GM23338 (cell line): ENCODE measurements around the gene PLA2G6. TPM values are rescaled to one million over a fixed set of nuclear protein-coding genes. Genes with fewer than 3 reads are reported as not detected.
"Not testable (repeated sequence)": the region's sequence is repeated elsewhere in the genome, so short reads cannot be mapped to it uniquely, and the experiment has no call there.

Source experiments
- ATAC-seq: fragments of 200-7000 bp; cut with Tn5 transposase; 3 replicates; pipeline ENCODE4 v1.9.1; 2020
- DNase-seq: peaks from one replicate; pipeline ENCODE4 v3.0.0-alpha.2; 2015; ENCODE audit warnings: low spot score
- H2AFZ ChIP-seq: fragments of 200-600 bp; sonication (generic); 2 replicates; pipeline ENCODE4 v1.8.0; 2016; ENCODE audit warnings: antibody characterized with exemption, mild to moderate bottlenecking, moderate library complexity
- H3F3A ChIP-seq: fragments of 200-600 bp; sonication (generic); replicated peaks from 2 replicates; pipeline ENCODE4 v1.8.0; 2017; ENCODE audit warnings: antibody characterized with exemption, mixed run types, low read depth
- H3K27ac ChIP-seq: fragments of 200-600 bp; sonication (generic); 2 replicates; pipeline ENCODE4 v1.6.1; 2016; ENCODE audit warnings: low read depth
- H3K27me3 ChIP-seq: fragments of 200-600 bp; sonication (generic); 2 replicates; pipeline ENCODE4 v1.8.0; 2016; ENCODE audit warnings: mild to moderate bottlenecking, mixed run types, moderate library complexity; ENCODE audit not compliant: insufficient read depth
- H3K36me3 ChIP-seq: fragments of 200-600 bp; sonication (generic); 2 replicates; pipeline ENCODE4 v1.8.0; 2016; ENCODE audit warnings: mild to moderate bottlenecking; ENCODE audit not compliant: insufficient read depth
- H3K4me1 ChIP-seq: fragments of 200-600 bp; sonication (generic); 2 replicates; pipeline ENCODE4 v1.8.0; 2016; ENCODE audit warnings: mild to moderate bottlenecking, moderate library complexity; ENCODE audit not compliant: insufficient read depth
- H3K4me2 ChIP-seq: fragments of 200-600 bp; sonication (generic); 2 replicates; pipeline ENCODE4 v1.7.1; 2017; ENCODE audit warnings: mixed run types
- H3K4me3 ChIP-seq: fragments of 200-600 bp; sonication (generic); 2 replicates; pipeline ENCODE4 v1.6.1; 2016; ENCODE audit warnings: mixed run types
- H3K79me2 ChIP-seq: fragments of 200-600 bp; sonication (generic); replicated peaks from 2 replicates; pipeline ENCODE4 v1.8.0; 2017; ENCODE audit warnings: mild to moderate bottlenecking; ENCODE audit not compliant: insufficient read depth
- H3K9me2 ChIP-seq: fragments of 200-600 bp; sonication (generic); 2 replicates; pipeline ENCODE4 v1.8.0; 2017; ENCODE audit not compliant: insufficient read depth
- H4K20me1 ChIP-seq: fragments of 200-600 bp; sonication (generic); replicated peaks from 2 replicates; pipeline ENCODE4 v1.8.0; 2017; ENCODE audit warnings: mild to moderate bottlenecking; ENCODE audit not compliant: insufficient read depth
- H3K27ac Mint-ChIP-seq: 2 replicates; pipeline ENCODE4 v1.8.0; 2020; ENCODE audit warnings: inconsistent platforms, mild to moderate bottlenecking, moderate library complexity, mixed read lengths
- H3K27me3 Mint-ChIP-seq: 3 replicates; pipeline ENCODE4 v1.8.0; 2022; ENCODE audit warnings: low read depth, mild to moderate bottlenecking, moderate library complexity, mixed read lengths, inconsistent platforms; ENCODE audit not compliant: insufficient read depth, poor library complexity
- H3K36me3 Mint-ChIP-seq: 3 replicates; pipeline ENCODE4 v1.8.0; 2021; ENCODE audit warnings: low read depth, mild to moderate bottlenecking, inconsistent platforms, moderate library complexity, mixed read lengths
- H3K4me1 Mint-ChIP-seq: 3 replicates; pipeline ENCODE4 v1.8.0; 2020; ENCODE audit warnings: mild to moderate bottlenecking, inconsistent platforms, mixed read lengths
- H3K4me3 Mint-ChIP-seq: 3 replicates; pipeline ENCODE4 v1.8.0; 2021; ENCODE audit warnings: moderate library complexity, mild to moderate bottlenecking, inconsistent platforms, mixed read lengths
- H3K9me3 Mint-ChIP-seq: 3 replicates; pipeline ENCODE4 v1.8.0; 2020; ENCODE audit warnings: moderate library complexity, mild to moderate bottlenecking, inconsistent platforms, mixed read lengths
- CREB1 ChIP-seq: fragments of 250-450 bp; sonication (Bioruptor Pico); IDR thresholded peaks from 2 replicates; pipeline ENCODE4 v1.5.0; 2020; ENCODE audit warnings: low read depth, mild to moderate bottlenecking, moderate library complexity
- EZH2phosphoT487 ChIP-seq: fragments of 200-600 bp; sonication (generic); IDR thresholded peaks from one replicate; pipeline ENCODE4 v1.8.1; 2018; ENCODE audit warnings: antibody characterized with exemption; ENCODE audit not compliant: unreplicated experiment
- ZNF114 ChIP-seq: fragments of 250-450 bp; sonication (Bioruptor Pico); IDR thresholded peaks from 2 replicates; pipeline ENCODE4 v1.5.0; 2020; ENCODE audit warnings: mild to moderate bottlenecking, moderate library complexity
- polyA plus RNA-seq: library from polyadenylated mRNA; unstranded; fragments of >200 nt; fragmentation: Nextera tagmentation; extraction: Ambion mirVana; gene quantifications from 2 replicates; pipeline ENCODE4 v1.2.1, GENCODE V29; 2016
- total RNA-seq: library from RNA; depleted of rRNA; stranded (reverse); fragments of >200 nt; shearing (Covaris generic); gene quantifications from 2 replicates; pipeline ENCODE4 v1.2.3, GENCODE V29; 2014
- TF ChIP-seq, protein P1 (sequence below): fragments of 250-450 bp; sonication (Bioruptor Pico); IDR thresholded peaks from 2 replicates; pipeline ENCODE4 v1.5.0; 2020; ENCODE audit warnings: mild to moderate bottlenecking, moderate library complexity
- TF ChIP-seq, protein P2 (sequence below): IDR thresholded peaks from one replicate; pipeline ENCODE4 v1.6.1; 2018; ENCODE audit warnings: antibody characterized with exemption; ENCODE audit not compliant: unreplicated experiment

Gene PLA2G6
- total and polyA plus RNA-seq, 2 experiments from 2014 or later: 4.5 to 12.6 TPM

DNA sequence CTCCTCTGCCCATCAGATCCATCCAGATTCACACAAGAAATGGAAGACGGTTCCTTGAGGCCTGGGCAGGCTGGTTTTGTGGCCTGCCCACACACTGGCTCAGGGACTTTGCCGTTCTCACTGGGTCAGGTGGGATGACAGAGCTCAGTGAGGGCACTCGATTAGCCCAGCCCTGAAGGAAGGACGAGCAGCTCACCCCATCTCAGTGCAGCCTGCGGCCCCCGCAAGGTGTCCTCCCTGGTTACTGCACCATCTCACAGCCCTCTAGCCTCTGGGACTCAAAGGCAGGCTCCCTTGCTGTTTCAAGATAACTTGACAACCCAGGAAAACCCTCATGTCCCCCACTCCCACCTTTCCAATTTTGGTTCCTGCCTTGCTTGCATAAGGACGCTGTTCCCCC, 101.8 kb downstream of the PLA2G6 start:
- DNase-seq (no peak), ATAC-seq (no peak)
- Mint-ChIP-seq H3K9me3 (no peaks in the 10 kb centered on the region), H3K27ac (no peak overlapping the region), H3K4me1 (peaks cover 6% of the 10 kb centered on the region; the same call in 2 of the 3 replicates), H3K27me3 (peaks cover 33% of the 10 kb centered on the region), H3K4me3 (no peak overlapping the region), H3K36me3 (no peaks in the 10 kb centered on the region)
- no peak overlapping the region for H3K27ac ChIP-seq
- no peaks in the 10 kb centered on the region for H3K79me2 ChIP-seq
- H3K4me2 ChIP-seq: no peak overlapping the region
- H4K20me1 ChIP-seq: no peaks in the 10 kb centered on the region; the same call in 1 of the 2 replicates
- H3K4me3 ChIP-seq: no peak overlapping the region
- TF ChIP-seq ZNF114 (CRISPR knock-in tag) (no peak), EZH2phosphoT487 (no peak), CREB1 (CRISPR knock-in tag) (no peak)
- TF ChIP-seq, protein P1, sequence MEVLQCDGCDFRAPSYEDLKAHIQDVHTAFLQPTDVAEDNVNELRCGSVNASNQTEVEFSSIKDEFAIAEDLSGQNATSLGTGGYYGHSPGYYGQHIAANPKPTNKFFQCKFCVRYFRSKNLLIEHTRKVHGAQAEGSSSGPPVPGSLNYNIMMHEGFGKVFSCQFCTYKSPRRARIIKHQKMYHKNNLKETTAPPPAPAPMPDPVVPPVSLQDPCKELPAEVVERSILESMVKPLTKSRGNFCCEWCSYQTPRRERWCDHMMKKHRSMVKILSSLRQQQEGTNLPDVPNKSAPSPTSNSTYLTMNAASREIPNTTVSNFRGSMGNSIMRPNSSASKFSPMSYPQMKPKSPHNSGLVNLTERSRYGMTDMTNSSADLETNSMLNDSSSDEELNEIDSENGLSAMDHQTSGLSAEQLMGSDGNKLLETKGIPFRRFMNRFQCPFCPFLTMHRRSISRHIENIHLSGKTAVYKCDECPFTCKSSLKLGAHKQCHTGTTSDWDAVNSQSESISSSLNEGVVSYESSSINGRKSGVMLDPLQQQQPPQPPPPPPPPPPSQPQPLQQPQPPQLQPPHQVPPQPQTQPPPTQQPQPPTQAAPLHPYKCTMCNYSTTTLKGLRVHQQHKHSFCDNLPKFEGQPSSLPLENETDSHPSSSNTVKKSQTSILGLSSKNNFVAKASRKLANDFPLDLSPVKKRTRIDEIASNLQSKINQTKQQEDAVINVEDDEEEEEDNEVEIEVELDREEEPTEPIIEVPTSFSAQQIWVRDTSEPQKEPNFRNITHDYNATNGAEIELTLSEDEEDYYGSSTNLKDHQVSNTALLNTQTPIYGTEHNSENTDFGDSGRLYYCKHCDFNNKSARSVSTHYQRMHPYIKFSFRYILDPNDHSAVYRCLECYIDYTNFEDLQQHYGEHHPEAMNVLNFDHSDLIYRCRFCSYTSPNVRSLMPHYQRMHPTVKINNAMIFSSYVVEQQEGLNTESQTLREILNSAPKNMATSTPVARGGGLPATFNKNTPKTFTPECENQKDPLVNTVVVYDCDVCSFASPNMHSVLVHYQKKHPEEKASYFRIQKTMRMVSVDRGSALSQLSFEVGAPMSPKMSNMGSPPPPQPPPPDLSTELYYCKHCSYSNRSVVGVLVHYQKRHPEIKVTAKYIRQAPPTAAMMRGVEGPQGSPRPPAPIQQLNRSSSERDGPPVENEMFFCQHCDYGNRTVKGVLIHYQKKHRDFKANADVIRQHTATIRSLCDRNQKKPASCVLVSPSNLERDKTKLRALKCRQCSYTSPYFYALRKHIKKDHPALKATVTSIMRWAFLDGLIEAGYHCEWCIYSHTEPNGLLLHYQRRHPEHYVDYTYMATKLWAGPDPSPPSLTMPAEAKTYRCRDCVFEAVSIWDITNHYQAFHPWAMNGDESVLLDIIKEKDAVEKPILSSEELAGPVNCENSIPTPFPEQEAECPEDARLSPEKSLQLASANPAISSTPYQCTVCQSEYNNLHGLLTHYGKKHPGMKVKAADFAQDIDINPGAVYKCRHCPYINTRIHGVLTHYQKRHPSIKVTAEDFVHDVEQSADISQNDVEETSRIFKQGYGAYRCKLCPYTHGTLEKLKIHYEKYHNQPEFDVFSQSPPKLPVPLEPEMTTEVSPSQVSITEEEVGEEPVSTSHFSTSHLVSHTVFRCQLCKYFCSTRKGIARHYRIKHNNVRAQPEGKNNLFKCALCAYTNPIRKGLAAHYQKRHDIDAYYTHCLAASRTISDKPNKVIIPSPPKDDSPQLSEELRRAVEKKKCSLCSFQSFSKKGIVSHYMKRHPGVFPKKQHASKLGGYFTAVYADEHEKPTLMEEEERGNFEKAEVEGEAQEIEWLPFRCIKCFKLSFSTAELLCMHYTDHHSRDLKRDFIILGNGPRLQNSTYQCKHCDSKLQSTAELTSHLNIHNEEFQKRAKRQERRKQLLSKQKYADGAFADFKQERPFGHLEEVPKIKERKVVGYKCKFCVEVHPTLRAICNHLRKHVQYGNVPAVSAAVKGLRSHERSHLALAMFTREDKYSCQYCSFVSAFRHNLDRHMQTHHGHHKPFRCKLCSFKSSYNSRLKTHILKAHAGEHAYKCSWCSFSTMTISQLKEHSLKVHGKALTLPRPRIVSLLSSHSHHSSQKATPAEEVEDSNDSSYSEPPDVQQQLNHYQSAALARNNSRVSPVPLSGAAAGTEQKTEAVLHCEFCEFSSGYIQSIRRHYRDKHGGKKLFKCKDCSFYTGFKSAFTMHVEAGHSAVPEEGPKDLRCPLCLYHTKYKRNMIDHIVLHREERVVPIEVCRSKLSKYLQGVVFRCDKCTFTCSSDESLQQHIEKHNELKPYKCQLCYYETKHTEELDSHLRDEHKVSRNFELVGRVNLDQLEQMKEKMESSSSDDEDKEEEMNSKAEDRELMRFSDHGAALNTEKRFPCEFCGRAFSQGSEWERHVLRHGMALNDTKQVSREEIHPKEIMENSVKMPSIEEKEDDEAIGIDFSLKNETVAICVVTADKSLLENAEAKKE (CRISPR knock-in tag): no peak
- TF ChIP-seq, protein P2, sequence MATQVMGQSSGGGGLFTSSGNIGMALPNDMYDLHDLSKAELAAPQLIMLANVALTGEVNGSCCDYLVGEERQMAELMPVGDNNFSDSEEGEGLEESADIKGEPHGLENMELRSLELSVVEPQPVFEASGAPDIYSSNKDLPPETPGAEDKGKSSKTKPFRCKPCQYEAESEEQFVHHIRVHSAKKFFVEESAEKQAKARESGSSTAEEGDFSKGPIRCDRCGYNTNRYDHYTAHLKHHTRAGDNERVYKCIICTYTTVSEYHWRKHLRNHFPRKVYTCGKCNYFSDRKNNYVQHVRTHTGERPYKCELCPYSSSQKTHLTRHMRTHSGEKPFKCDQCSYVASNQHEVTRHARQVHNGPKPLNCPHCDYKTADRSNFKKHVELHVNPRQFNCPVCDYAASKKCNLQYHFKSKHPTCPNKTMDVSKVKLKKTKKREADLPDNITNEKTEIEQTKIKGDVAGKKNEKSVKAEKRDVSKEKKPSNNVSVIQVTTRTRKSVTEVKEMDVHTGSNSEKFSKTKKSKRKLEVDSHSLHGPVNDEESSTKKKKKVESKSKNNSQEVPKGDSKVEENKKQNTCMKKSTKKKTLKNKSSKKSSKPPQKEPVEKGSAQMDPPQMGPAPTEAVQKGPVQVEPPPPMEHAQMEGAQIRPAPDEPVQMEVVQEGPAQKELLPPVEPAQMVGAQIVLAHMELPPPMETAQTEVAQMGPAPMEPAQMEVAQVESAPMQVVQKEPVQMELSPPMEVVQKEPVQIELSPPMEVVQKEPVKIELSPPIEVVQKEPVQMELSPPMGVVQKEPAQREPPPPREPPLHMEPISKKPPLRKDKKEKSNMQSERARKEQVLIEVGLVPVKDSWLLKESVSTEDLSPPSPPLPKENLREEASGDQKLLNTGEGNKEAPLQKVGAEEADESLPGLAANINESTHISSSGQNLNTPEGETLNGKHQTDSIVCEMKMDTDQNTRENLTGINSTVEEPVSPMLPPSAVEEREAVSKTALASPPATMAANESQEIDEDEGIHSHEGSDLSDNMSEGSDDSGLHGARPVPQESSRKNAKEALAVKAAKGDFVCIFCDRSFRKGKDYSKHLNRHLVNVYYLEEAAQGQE: no peak
- H3K9me2 ChIP-seq: no peaks in the 10 kb centered on the region
- peaks cover 38% of the 10 kb centered on the region for H3K27me3 ChIP-seq
- no peaks in the 10 kb centered on the region for H3K36me3 ChIP-seq
- no peak overlapping the region for H2AFZ ChIP-seq
- no peaks in the 10 kb centered on the region for H3F3A ChIP-seq
- H3K4me1 ChIP-seq: peaks cover 21% of the 10 kb centered on the region; the same call in 1 of the 2 replicates

DNA sequence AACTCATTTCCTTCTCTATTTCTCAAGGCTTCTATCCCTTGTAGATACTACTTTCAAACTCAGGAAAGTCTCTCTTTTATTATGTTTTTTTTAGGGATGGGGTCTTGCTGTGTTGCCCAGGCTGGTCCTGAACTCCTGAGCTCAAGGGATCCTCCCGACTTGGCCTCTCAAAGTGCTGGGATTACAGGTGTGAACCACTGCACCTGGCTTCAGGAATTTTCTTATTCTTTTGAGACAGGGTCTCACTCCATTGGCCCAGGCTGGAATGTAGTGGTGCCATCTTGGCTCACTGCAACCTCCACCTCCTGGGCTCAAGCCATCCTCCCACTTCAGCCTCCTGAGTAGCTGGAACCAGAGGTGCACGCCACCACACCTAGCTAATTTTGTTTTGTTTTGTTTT, 102.4 kb downstream of the PLA2G6 start:
- not testable (repeated sequence) for H2AFZ ChIP-seq, H3K4me1 Mint-ChIP-seq, DNase-seq, H4K20me1 ChIP-seq, H3K27ac Mint-ChIP-seq, ATAC-seq, H3K4me3 Mint-ChIP-seq, H3K4me3 ChIP-seq, H3K36me3 ChIP-seq, H3K9me3 Mint-ChIP-seq, H3K36me3 Mint-ChIP-seq, H3K79me2 ChIP-seq, H3K27ac ChIP-seq, H3K9me2 ChIP-seq, H3F3A ChIP-seq, H3K4me2 ChIP-seq
- H3K27me3 Mint-ChIP-seq: peaks cover 31% of the 10 kb centered on the region
- Histone ChIP-seq H3K27me3 (peaks cover 38% of the 10 kb centered on the region), H3K4me1 (peaks cover 18% of the 10 kb centered on the region; the same call in 1 of the 2 replicates)
